ENCODE data around the gene GNAI2. TPM values are rescaled to one million over a fixed set of nuclear protein-coding genes. Genes with fewer than 3 reads are reported as not detected.
"Not testable (repeated sequence)": the region's sequence is repeated elsewhere in the genome, so short reads cannot be mapped to it uniquely, and the experiment has no call there.

GNAI2 gene
- polyA plus RNA-seq, 3 donors from 2014 or later: 550 to 903 (median 902) TPM

- Mint-ChIP-seq H3K27ac (no peak overlapping the region), H3K4me3 (no peak overlapping the region), H3K36me3 (no peaks in the 10 kb centered on the region)
Observed at GRCh38 chr3:50222169-50222528, 13.9 kb upstream of the GNAI2 start.

GRCh38 chr3:50224639-50225038 is 11.4 kb upstream of the GNAI2 start:
- Mint-ChIP-seq H3K27ac (peak overlapping the region in 1 of 6 donors; percentile 72), H3K27me3 (ENCODE audit: low read depth in 3 of 3) (peaks cover 5 to 6% (median 6%) of the 10 kb centered on the region in 3 donors), H3K36me3 (no peaks in the 10 kb centered on the region), H3K4me1 (peaks cover 26 to 35% of the 10 kb centered on the region in 2 donors), H3K9me3 (no peaks in the 10 kb centered on the region), H3K4me3 (peak overlapping the region in 2 of 5 donors; percentile 35 to 54)
- no peak for DNase-seq

More at GRCh38 chr3:50222169-50222528, 13.9 kb upstream of the GNAI2 start:
- no peak for DNase-seq
- H3K9me3 Mint-ChIP-seq: no peaks in the 10 kb centered on the region
- peaks cover 6 to 7% (median 6%) of the 10 kb centered on the region in 3 donors for H3K27me3 Mint-ChIP-seq (ENCODE audit: low read depth in 3 of 3)
- peaks cover 12 to 20% of the 10 kb centered on the region in 2 donors for H3K4me1 Mint-ChIP-seq

- Mint-ChIP-seq H3K4me3 (peak overlapping the region; percentile 86 to 98 (median 91)), H3K27me3 (ENCODE audit: low read depth in 3 of 3) (peaks cover 5 to 6% (median 6%) of the 10 kb centered on the region in 3 donors), H3K4me1 (peaks cover 27 to 35% of the 10 kb centered on the region in 2 donors), H3K9me3 (no peaks in the 10 kb centered on the region), H3K27ac (peak overlapping the region; percentile 92 to 95 (median 94)), H3K36me3 (no peaks in the 10 kb centered on the region)
- peak; percentile 57 to 65 (median 63) for DNase-seq
Observed at GRCh38 chr3:50226888-50227389, 9.1 kb upstream of the GNAI2 start.

DNA sequence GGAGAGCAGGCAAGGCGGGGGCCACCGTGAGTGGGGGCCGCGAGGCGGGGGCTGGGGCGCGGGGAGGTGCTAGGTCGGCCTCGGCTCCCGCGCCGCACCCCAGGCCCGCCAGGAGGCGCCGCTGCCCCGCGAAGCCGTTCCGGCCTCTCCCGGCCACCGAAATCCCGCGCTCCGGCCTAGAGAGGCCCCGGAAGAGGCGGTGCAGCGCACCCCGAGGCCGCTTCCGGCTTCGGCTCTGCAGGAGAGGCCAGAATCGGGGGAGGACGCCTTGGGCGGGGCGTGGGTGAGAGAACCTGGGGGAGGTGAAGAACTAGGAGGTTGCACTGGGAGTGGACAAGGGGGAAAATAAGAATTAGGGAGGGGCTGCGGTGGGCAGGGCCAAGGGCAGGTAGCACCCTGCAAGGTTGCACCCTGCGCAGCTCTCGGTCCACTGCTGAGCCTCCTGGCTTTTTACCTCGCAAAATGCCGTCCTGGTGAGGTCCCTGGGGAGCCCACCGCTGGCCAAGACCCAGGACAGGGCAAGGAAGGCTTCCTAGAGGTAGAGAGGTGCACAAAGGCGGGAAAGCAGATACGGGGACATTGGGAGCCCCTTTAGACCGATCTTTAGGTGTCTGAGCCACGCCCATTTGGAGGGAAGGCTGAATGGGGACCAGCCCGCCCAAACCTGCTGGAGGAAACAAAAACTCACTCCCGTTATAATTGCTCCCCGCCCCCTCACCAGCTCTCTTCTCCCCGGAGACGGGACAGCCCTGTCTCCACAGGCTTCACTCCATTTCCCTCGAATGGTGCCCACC is 8.4 kb upstream of the GNAI2 start:
- Mint-ChIP-seq H3K27me3 (ENCODE audit: low read depth in 3 of 3) (peaks cover 5 to 6% (median 6%) of the 10 kb centered on the region in 3 donors), H3K36me3 (no peaks in the 10 kb centered on the region), H3K9me3 (no peaks in the 10 kb centered on the region), H3K4me3 (peak overlapping the region; percentile 86 to 98 (median 91)), H3K4me1 (peaks cover 27 to 35% of the 10 kb centered on the region in 2 donors), H3K27ac (peak overlapping the region; percentile 88 to 95 (median 94))
- peak; percentile 90 to 93 (median 92) for DNase-seq

GRCh38 chr3:50228184-50228763 is 7.7 kb upstream of the GNAI2 start:
- not testable (repeated sequence) for H3K27me3 Mint-ChIP-seq (ENCODE audit: low read depth in 3 of 3); H3K9me3 Mint-ChIP-seq; DNase-seq; H3K36me3 Mint-ChIP-seq
- H3K27ac Mint-ChIP-seq: peak overlapping the region; percentile 20 to 93 (median 90)
- peak overlapping the region; percentile 86 to 98 (median 91) for H3K4me3 Mint-ChIP-seq
- H3K4me1 Mint-ChIP-seq: peaks cover 27 to 35% of the 10 kb centered on the region in 2 donors

DNA sequence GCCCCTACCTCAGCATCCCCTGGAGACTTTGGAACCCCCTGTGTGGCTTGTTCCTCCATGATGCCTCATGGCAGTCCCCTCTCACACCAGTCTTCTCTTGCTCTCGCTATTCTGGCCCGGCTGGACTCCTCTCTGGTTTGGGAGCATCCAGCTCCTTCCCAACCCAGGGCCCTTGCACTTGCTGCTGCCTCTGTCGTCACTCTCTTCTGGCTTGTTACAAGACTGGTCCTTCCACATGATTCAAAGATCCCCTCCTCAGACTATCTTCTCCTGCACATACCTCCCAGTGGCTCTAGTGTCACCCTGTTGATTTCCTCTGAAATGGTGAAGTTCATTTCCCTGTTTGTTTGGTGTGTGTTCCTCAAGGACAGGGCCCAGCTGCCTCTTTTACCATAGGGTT is 6.5 kb upstream of the GNAI2 start:
- no peak for DNase-seq
- peaks cover 2 to 6% (median 6%) of the 10 kb centered on the region in 3 donors for H3K27me3 Mint-ChIP-seq (ENCODE audit: low read depth in 3 of 3)
- peak overlapping the region in 2 of 5 donors; percentile 24 to 26 for H3K4me3 Mint-ChIP-seq
- peak overlapping the region in 2 of 6 donors; percentile 23 to 71 for H3K27ac Mint-ChIP-seq
- no peaks in the 10 kb centered on the region for H3K9me3 Mint-ChIP-seq
- no peaks in the 10 kb centered on the region for H3K36me3 Mint-ChIP-seq
- H3K4me1 Mint-ChIP-seq: peaks cover 29 to 35% of the 10 kb centered on the region in 2 donors

DNA sequence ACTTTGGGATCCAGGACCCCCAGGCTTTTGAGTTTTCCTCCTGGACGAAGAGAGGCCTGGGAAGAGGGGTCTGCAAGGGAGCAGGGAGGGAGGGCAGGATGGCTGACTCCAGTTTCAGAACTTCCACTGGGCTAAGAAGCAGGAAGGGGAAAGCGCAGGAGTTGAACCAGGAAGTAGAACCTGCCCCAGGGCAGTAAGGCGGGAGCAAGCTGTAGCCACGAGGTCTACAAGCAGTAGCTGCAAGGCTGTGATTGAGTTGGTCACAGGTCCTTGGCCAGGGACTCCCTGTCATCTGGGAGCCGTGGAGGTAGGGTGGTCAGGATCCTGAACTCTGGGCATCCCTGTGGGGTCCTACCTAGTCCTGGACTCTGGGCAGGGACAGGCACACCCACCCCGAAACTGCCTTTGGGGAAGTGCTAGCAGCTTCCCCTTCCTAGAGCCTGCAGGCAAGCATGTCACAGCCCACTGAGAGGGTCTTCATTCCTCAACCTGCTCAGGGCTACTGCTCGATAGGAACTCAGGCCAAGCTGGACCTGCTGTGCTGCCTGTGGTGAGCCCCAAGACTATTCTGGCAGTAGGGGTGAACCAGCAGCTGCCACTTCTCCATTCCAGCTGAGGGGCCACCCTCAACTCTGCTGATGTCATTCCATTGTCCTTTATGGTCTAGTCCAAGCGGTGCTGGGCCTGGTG is 5.8 kb upstream of the GNAI2 start:
- no peaks in the 10 kb centered on the region for H3K36me3 Mint-ChIP-seq
- H3K9me3 Mint-ChIP-seq: no peaks in the 10 kb centered on the region
- H3K4me1 Mint-ChIP-seq: peaks cover 33 to 34% of the 10 kb centered on the region in 2 donors
- peak overlapping the region in 1 of 6 donors; percentile 28 for H3K27ac Mint-ChIP-seq
- H3K27me3 Mint-ChIP-seq (ENCODE audit: low read depth in 3 of 3): peaks cover 0 to 6% (median 6%) of the 10 kb centered on the region in 3 donors
- H3K4me3 Mint-ChIP-seq: no peak overlapping the region
- DNase-seq: no peak

- Mint-ChIP-seq H3K4me3 (peak overlapping the region in 1 of 5 donors; percentile 1), H3K9me3 (no peaks in the 10 kb centered on the region), H3K27ac (peak overlapping the region in 2 of 6 donors; percentile 3 to 28), H3K36me3 (no peaks in the 10 kb centered on the region), H3K27me3 (ENCODE audit: low read depth in 3 of 3) (peaks cover 0 to 10% (median 6%) of the 10 kb centered on the region in 3 donors), H3K4me1 (peaks cover 33 to 38% of the 10 kb centered on the region in 2 donors)
- no peak for DNase-seq
Observed at GRCh38 chr3:50230794-50231125, 5.2 kb upstream of the GNAI2 start.

DNA sequence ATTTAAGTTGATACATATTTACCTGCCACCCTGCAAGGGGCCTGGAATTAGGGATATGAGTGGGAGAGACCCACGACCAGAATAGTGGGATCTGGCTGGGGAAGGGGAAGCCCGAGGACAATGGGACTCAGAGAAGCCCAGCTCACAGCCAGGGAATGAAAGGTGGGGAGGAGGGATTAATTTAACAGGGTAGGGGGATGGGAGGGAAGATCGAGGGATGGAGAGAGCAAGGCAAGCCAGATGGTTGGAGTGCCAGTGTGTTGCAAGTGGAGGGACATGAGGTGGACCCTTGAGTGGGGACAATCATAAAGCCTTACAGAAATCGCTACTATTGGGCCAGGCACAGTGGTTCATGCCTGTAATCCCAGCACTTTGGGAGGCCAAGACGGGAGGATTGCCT is 4.4 kb upstream of the GNAI2 start:
- no peak overlapping the region for H3K4me3 Mint-ChIP-seq
- no peak for DNase-seq
- peaks cover 28 to 32% of the 10 kb centered on the region in 2 donors for H3K4me1 Mint-ChIP-seq
- no peak overlapping the region for H3K27ac Mint-ChIP-seq
- peaks cover 0 to 13% (median 0%) of the 10 kb centered on the region in 3 donors for H3K27me3 Mint-ChIP-seq (ENCODE audit: low read depth in 3 of 3)
- H3K36me3 Mint-ChIP-seq: no peaks in the 10 kb centered on the region
- no peaks in the 10 kb centered on the region for H3K9me3 Mint-ChIP-seq

DNA sequence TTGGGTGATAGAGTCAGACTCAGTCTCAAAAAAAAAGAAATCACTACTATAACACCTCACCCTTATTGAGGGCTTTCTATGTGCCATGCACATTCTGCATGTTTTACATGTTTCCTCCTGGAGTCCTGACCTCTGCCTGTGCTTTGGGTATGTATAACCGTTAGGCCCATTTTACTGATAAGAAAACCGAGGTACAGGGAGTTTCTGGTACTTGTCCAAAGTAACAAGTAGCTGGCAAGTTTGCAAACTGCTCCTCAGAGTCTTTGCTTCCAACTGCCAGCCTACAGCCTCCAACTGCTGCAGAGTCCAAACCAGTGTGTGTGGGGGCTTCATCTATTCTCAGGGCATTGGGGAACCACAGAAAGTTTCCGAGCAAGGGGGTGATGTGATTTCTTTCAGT is 3.7 kb upstream of the GNAI2 start:
- peak overlapping the region in 1 of 6 donors; percentile 32 for H3K27ac Mint-ChIP-seq

GRCh38 chr3:50233176-50233575 is 2.8 kb upstream of the GNAI2 start:
- no peaks in the 10 kb centered on the region for H3K9me3 Mint-ChIP-seq
- H3K27me3 Mint-ChIP-seq (ENCODE audit: low read depth in 3 of 3): peaks cover 0 to 7% (median 5%) of the 10 kb centered on the region in 3 donors
- peak overlapping the region in 2 of 6 donors; percentile 67 for H3K27ac Mint-ChIP-seq
- DNase-seq: no peak
- no peak overlapping the region for H3K4me3 Mint-ChIP-seq
- H3K4me1 Mint-ChIP-seq: peaks cover 20 to 26% of the 10 kb centered on the region in 2 donors
- no peaks in the 10 kb centered on the region for H3K36me3 Mint-ChIP-seq

More for the DNA sequence above, 3.7 kb upstream of the GNAI2 start:
- Mint-ChIP-seq H3K4me1 (peaks cover 21 to 27% of the 10 kb centered on the region in 2 donors), H3K9me3 (no peaks in the 10 kb centered on the region), H3K36me3 (no peaks in the 10 kb centered on the region), H3K27me3 (ENCODE audit: low read depth in 3 of 3) (peaks cover 0 to 7% (median 0%) of the 10 kb centered on the region in 3 donors), H3K4me3 (no peak overlapping the region)
- DNase-seq: no peak

DNA sequence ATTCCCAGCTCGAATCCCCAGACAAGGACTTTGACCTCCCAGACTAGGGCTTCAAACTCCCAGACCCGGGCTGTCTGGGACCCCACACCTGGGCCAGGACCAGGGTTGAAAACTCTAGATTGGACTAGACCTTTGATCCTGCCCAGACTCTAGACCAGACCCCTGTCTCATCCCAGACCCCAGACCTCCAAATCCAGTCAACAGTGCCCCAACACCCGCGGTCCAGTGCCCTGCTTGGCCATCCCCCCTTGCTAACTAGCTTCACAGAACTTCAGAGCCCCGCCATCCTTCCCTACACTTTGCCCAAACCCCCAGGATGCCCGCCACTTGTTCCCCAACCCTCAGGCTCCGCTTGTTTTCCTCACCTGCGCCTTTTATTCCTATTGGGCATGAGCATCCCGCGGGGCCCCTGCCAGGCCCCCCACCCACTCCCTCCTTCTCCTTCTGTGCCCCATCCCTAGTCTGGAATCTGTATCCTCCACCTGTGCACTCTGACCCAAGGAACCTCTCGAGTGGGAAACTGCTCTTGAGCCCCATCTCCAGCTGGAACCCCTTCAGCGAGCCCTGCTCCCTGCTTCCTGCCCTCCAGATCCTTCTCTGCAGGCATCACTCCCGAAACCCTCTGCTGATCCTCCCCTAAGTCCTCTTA is 604 bp downstream of the GNAI2 start:
- DNase-seq: no peak
- Mint-ChIP-seq H3K9me3 (no peaks in the 10 kb centered on the region), H3K27ac (peak overlapping the region; percentile 90 to 96 (median 94)), H3K36me3 (no peaks in the 10 kb centered on the region), H3K27me3 (ENCODE audit: low read depth in 3 of 3) (peaks cover 0 to 9% (median 5%) of the 10 kb centered on the region in 3 donors), H3K4me3 (peak overlapping the region; percentile 96 to 99 (median 97)), H3K4me1 (peaks cover 44 to 53% of the 10 kb centered on the region in 2 donors)

DNA sequence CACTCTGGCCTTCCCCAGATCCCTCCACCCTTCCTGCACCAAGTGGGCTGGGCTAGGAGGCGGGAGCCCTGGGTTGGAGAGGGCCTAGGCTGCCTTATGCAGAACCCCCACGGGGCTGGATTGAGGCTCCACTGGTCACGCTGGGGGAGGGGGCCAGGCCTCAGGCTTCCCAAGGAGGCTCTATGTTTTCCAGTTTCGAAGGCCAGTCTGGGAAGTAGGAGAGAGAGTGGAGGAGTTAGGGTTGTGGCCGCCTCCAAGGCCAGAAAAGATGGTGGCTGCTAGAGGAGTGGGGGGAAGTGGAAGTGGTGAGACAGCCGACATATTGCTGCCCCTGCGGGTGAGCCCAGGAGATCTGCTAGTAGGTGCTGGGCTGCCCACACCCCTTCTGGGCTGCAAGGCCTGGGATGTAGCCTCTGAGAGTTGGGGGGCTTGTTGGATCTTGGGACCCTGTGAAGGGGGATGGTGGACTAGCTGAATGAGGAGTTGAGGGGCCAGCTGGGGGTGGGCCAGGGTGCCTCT is 1.2 kb downstream of the GNAI2 start:
- Mint-ChIP-seq H3K36me3 (no peaks in the 10 kb centered on the region), H3K27me3 (ENCODE audit: low read depth in 3 of 3) (peaks cover 0 to 9% (median 6%) of the 10 kb centered on the region in 3 donors), H3K9me3 (no peaks in the 10 kb centered on the region), H3K4me1 (peaks cover 50 to 59% of the 10 kb centered on the region in 2 donors), H3K27ac (peak overlapping the region; percentile 90 to 96 (median 94)), H3K4me3 (peak overlapping the region; percentile 96 to 99 (median 97))
- peak; percentile 37 to 39 (median 38) for DNase-seq

All from immature natural killer cell (primary cell).